H54 (cell line): Measurements from ENCODE around the gene ACAD8.

Experiments used
- DNase-seq: peaks from one replicate; pipeline ENCODE4 v3.0.0; 2011; ENCODE audit warnings: low spot score, mixed read lengths; ENCODE audit not compliant: insufficient read length
- FAIRE-seq: peaks from 3 replicates; lab custom pipeline; 2011; peaks lifted over from hg19 to GRCh38; lab: Jason Lieb, UNC
- POLR2A ChIP-seq: IDR thresholded peaks from 2 replicates; pipeline ENCODE4 v1.6.1; 2011; ENCODE audit warnings: low read depth, mild to moderate bottlenecking, low read length

ACAD8 gene

GRCh38 chr11:134312807-134313206 lies 59.4 kb downstream of the ACAD8 start:
- no peak for DNase-seq
- FAIRE-seq, result no peak
- TF ChIP-seq POLR2A, result no peak

- no peak for FAIRE-seq
Measured at GRCh38 chr11:134313379-134313778, 60.0 kb downstream of the ACAD8 start.

GRCh38 chr11:134313821-134314607 lies 60.6 kb downstream of the ACAD8 start:
- TF ChIP-seq POLR2A, result no peak
- DNase-seq (no peak), FAIRE-seq (no peak)

More at GRCh38 chr11:134313379-134313778, 60.0 kb downstream of the ACAD8 start:
- TF ChIP-seq POLR2A, result no peak
- DNase-seq, result no peak
